GM19397 (cell line): ENCODE results near the gene NPRL2.
A peak's percentile ranks its signal among the peaks of the same experiment; 100 is the strongest.
"Not testable (repeated sequence)": the region's sequence is repeated elsewhere in the genome, so short reads cannot be mapped to it uniquely, and the experiment has no call there.

ENCODE experiments used
- ATAC-seq: cut with Tn5 transposase; IDR thresholded peaks from one replicate; pipeline ENCODE4 v1.9.1; 2021; ENCODE audit warnings: mild to moderate bottlenecking, moderate library complexity; ENCODE audit not compliant: unreplicated experiment

Gene NPRL2

DNA sequence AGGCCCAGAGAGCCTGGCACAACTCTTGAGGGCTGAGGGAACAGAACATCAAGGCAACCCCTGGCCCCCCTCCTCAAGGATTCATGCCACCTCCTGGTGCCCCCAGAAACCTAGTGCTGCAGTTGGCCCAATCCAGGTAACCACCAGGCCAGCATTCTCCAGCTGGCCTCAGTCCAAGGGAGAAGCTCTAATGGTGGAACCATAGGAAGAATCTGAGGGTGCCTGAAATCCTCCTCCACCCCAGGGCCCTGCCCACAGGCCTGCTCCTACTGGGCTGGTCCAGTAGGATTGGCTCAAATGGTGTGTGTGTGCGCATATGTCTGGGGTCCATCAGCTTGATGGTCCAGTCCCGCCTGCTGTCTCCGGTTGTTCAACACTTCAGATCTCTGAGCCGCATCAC is 35.8 kb downstream of the NPRL2 start:
- ATAC-seq = no peak

DNA sequence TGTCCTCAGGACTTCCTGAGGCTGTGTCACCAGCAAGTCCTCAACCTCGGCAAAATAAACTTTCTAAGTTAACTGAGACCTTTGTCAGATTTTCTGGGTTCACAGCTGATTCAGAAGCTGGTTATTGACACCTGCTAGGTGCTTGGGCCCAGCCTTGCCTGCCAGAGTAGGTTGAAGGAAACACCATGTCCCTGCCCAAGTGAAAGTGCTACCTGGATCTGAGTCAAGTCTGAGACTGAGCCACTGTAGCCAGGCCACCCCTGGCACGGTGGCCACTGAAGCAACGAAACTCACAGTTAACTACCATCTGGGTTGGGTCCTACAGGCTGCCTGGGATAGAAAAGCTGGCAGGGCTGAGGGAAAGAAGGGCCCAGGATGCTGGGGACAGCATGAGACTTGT is 36.2 kb downstream of the NPRL2 start:
- ATAC-seq = no peak

DNA sequence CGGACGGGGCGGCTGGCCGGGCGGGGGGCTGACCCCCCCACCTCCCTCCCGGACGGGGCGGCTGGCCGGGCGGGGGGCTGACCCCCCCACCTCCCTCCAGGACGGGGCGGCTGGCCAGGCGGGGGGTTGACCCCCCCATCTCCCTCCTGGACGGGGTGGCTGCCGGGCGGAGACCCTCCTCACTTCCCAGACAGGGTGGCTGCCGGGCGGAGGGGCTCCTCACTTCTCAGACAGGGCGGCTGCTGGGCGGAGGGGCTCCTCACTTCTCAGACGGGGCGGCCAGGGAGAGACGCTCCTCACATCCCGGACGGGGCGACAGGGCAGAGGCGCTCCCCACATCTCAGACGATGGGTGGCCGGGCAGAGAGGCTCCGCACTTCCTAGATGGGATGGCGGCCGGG is 38.5 kb downstream of the NPRL2 start:
- ATAC-seq = not testable (repeated sequence)

DNA sequence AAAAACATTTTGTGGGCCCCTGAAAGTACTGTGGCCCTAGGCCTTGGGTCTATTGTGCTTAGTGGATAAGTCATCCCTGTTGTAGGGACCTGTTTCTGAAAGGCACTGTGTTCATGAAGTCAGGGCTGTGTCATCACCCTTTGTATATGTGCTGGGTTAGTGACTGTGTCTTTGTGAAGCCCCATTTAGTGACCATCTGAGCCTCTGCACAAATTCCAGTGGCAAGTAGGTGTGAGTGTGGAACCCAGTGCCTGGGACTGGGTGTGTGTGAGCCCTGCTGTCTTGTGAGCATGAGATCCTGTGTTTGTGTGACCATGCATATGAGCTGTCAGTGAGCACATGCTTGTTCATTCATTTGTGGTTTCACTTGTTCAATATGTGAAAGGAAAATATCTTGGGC is 46.0 kb downstream of the NPRL2 start:
- ATAC-seq = no peak

DNA sequence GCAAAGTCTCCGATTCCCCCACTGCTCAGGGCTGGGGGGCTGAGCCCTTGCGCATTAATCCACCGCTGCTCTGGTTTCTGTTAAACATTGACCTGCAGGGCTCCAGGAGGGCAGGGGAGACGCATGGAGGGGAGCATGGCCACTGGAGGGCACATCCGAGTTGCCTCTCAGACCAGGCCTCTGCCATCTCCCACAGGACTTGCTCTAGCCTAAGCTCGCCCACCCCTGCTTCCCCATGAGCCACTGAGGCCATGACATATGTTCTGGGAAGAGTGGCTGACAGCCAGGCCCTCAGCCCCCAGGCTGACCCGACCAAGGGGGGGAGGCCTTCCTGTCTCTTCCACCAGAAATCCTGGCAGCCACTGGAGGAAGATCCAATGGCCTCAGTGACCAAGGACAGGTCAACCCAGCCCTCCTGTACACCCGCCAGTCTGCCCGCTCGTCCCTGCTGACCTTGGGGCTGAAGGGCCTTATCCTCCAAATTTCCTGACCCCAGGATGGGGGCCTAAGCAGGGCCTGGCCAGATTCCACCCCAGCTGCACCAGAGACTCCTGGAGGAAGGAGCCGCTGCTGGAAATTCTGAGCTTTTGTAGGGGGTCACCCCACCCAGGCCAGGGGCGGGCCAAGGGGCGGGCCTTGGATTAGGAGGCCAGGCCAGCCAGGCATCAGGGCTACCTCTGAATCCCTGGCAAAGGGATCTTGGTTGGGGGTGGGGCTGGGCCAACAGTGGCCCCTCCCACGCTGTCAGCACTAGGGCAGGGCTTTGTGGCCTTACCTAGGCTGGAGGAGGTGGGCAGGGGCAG is 47.4 kb downstream of the NPRL2 start, which contains the start of gene HYAL1:
Gene HYAL1, minus strand, starts transcription at position 562 of the 803 bp plus-strand sequence. CDS start 618 bp downstream, outside the sequence.
- ATAC-seq = no peak

DNA sequence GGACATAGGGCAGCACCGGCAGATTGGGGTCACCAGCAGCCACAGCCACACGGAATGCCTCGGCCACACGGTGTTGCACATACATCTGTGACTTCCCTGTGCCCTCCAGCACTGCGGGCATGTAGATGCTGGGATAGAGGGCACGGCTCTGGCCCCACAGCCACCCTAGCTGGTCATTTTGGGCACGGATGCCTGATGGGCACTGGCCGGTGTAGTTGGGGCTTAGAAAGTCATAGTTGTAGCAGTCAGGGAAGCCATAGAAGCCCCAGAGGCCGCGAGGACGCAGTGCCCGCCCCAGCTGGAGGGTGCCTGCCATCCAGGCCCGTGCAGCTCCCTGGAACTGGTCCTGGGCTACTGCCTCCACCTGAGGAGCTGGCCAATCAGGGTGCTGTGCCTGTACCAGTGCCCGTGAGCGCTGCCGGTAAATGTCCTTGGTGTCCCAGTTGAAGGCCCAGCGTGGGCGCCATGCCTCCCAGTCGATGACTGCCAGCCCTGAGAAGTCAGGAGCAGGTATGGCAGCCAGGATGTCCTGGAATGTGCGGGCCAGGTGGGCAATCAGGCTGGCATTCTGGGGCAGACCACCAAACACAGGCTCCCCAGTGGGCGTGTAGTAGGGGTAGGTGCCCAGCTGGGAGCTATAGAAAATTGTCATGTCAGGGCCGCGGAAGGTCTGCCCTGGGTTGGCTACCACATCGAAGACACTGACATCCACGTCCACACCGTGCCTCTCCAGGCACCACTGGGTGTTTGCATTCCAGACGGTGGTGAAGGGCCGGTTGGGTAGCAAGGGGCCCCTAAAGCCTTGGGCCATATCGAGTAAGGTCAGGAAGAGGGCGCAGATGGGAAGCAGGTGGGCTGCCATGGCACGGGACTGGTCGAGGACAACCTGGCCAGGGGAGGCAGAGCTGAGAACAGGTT is 48.2 kb downstream of the NPRL2 start:
- ATAC-seq = no peak

DNA sequence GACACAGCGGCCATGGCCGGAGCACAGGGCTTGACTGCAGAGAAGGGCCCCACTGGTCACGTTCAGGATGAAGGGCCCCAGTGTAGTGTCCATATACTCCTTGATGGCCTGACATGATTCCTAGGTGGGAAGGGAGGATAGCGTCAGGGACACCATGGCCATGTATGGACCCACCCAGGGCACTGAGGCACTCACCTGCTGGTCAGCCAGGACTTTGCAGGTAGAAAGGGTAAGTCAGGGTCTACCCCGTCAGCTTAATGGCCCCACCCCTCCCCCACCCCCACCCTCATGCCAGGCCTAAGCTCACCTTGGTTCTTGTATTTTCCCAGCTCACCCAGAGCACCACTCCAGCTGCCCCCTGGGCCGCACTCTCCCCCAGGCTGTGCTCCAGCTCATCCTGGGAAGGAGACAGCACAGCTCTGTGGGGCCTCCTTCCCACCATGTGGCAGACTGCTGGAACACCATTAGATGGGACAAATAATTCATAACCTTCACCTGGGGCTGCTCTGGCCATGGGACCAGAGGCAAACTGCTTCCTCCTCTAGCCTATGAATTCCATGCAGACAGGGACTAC is 49.8 kb downstream of the NPRL2 start:
- ATAC-seq = no peak

DNA sequence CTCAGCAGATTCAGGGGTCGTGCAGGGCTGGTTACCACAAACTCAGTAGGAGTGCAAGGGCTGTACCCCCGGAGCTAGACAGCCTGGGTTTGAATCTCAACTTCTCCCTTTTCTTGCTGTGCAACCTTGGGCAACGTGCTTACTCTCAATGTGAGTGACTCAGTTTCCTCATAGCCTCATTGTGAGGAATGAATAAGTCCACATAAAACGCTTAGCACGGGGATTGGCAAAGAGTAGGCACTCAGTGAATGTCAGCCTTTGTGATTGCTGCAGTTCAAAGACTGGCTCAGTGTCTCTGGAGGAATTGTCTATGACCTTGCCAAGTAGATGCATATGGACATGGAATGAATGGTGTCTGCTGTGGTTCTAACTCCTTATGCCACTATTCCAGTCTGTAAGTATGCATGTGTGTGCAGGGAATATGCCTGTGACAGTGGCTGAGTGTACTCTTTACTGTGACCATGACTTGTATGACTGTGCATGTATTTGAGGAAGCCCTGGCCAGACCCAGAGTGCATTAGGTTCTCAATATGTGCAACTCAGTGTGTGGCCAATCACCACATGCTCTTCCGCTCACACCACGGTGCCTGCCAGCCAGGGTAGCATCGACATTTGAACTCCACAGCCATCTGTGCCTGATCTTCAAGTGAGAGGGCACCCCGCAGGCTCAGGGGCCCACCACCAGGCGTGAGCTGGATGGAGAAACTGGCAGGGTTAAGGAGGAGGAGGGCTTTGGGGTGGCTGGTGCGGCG is 50.5 kb downstream of the NPRL2 start:
- no peak for ATAC-seq

DNA sequence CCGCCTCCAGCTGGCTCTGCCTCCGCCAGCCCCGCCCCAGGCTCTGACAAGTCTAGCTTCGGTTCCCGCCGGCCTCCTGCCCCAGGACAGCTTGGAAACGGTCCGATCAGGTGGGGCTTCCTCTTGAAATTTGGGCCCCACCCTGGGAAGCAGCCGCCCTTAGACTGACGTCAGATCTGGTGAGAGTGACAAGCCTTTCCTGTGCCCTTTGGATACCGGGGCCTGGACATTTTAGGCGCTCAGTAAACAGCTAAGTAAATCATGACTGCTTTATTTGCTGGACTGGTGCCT is 51.0 kb downstream of the NPRL2 start:
- ATAC-seq = no peak

DNA sequence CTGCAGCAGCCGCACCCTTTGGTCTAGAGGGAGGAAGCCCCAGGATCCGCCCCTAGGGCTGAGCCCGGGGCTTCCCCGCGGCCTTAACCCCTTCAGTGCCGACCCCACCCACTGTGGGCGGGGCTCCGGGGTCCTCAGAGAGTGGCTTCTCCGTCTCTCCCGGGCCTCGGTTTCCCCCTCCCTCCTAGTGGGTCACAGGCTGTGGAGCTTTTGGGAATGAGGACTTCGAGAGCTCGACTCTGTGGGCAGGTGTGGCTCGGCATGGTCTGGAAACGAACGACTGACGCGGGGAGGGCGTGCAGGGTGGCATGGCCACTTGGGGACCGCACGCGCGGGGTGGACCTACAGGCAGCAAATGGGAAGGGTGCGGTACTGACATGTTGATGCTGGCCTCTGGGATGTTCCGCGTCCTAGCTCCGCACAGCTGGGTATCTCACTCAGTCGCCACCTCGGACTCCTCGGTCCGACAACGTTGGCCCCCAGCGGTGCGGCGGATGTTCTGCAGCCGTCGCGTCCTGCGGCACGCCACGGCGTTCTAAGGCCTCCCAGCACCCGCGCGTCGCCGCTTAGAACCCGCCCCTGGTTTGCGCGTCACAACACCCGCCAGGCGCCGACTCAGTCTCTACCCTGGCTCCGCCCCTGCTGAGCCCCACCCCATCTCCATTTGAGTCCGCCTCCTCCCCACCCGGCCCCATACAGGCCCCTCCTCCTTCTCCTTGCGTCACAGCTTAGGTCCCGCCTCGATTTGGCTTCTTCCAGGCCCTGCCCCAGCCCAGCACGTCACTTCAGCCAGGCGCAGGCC is 51.5 kb downstream of the NPRL2 start, which contains the start of the genes HYAL3 and NAA80:
Gene HYAL3, minus strand, starts transcription at position 570 of the 802 bp plus-strand sequence. CDS start 3,803 bp downstream, outside the sequence.
Gene NAA80, minus strand, starts transcription at position 570 of the 802 bp plus-strand sequence. CDS start 1,942 bp downstream, outside the sequence.
- ATAC-seq = peak; percentile 84

DNA sequence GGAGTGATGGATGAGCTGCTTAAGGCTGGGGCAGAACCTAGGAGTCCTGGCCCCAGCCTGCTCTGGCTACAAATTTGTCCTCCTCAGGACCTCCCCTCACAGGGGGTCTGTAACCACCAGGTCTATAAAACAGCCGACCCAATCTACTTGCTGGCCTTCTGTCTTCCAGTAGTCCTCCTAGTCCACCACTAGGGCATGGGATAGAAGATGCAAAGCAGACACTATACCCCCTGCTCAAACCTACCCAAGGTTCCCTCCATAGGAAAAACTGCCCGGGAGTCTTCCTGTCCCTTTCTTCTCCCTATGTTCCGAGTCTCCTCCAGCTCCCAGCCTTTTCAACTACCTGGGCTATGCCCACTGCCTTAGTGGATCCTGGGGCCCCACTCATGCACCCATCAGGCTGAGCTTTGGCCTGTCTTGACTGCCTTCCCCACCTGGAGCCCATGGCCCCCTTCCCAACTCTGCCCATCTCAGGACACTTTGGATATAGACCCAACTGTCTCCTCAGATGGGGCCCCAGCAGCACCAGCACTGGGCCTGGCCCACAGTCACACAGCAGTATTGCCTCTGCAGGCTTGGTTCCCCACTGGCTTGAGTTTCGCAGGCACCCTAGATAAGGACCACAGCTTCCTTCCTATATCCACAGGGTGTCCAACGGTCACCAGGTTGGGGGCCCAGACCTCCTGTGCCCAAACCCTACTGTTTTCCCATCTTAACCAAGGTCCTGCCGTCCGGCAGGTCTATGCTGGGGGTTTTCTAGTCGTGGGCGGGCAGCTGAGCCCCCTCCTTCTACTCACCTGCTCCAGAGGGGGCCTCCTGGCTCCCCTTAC is 52.5 kb downstream of the NPRL2 start:
- ATAC-seq = no peak

DNA sequence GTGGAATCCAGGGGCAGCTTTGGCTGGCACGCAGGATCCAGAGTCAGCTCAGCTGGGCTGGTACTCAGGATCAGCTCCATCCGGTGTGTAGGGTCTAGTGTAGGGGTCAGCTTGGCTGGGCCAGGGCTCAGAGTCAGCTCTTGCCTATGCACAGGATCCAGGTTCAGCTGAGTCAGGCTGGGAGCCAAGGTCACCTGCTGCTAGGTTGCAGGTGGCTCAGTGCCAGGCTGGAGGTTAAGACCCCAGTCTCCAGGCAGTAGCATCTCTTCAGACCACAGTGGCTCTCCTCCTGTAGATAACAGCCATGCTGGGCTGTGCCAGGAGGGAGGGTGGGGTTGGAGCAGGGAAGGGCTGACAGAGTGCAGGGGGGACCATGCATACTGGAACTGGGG is 53.2 kb downstream of the NPRL2 start:
- ATAC-seq = no peak
